ENCODE data around the gene ZSCAN16. TPM values are rescaled to one million over a fixed set of nuclear protein-coding genes. Genes with fewer than 3 reads are reported as not detected.

The ZSCAN16 gene
- 1.4 and 2.4 TPM in 2 replicates for total RNA-seq

DNA sequence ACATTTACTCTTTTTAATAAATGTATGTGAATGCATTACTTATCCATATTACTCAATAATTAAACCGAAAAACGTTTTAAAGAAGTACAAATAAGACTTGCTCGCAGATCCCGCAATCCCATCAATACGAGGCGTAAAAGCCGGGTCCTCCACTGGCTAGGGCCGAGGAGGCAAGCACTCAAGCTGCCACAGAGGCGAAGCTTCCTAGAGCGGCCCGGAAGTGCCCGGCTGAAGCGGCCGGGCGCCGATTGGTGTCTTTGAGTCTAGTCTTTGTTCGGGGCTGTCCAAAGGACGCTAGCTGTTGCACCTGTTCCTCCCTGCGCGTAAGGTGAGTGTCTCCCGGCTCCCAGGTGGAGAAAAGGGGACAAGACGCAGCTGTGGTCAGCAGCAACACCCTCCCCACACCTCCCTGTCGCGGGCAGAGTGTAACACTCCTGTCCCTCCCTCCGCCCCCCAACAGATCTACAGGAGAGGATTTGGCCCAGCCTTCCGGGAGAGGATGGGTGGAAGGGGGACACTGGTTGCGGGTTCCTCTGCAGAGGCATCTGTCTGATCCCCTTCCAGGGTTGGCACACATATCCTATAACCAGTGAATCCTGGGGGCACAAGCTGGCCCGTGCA is at the start of gene ZSCAN16:
TSS of gene ZSCAN16 (plus strand) at position 260 of the 621 bp plus-strand sequence. CDS start 835 bp downstream, outside the sequence.

DNA sequence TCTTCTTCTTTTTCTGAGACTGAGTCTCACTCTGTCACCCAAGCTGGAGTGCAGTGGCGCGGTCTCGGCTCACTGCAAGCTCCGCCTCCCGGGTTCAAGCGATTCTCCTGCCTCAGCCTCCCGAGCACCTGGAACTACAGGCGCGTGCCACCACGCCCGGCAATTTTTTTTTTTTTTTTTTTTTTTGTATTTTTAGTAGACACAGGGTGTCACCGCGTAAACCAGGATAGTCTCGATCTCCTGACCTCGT is 44.1 kb upstream of the ZSCAN16 start, which contains the start of gene ZNF165:
TSS of gene ZNF165 (plus strand) at position 188 of the 250 bp plus-strand sequence. CDS start 4,913 bp downstream, outside the sequence.

DNA sequence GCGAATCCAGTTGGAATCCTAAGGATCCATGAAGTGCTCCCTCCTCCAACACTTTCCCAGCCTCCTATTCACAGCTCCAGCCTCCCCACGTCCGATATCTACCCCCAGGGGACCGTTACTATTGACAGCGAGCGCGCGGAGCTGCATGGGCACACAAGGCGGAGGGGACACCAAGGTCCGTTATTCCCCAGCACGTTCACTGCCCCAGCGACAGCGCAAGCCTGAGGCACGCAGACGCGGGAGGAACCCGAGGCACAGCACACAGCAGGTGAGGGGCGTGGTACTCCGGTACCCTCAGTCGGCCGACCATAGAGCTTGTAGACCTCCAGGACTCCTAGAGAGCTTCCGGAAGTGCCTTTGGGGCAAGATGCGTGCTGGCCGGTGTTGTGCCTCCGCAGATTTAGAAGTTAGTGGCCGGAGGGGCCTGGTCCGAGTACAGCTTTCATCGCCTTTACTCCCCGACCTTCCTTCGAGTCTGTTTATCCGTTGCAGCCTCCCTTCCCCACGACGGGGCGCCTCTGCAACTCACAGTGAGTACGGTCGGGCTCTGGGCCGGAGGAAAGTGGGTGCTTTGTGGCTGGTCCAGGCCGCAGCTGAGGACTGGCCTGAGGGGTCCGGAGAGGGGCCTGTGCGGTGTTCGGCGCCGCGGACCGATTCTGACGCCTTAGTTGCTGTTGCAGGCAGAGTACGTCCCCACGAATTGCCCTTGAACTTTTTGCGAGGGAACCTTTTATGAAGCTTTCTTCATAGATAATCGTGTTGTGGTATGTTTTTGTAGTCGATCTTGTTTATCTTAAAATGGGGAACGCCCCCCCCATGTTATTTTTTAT is 17.3 kb downstream of the ZSCAN16 start, which contains the start of gene ZKSCAN8:
TSS of gene ZKSCAN8 (plus strand) at position 384 of the 830 bp plus-strand sequence. CDS start 6,525 bp downstream, outside the sequence.

Other genes with a start within 250 kb of the ZSCAN16 start
- not detected in 2 replicates for gene OR2B2, start 212.2 kb upstream of the ZSCAN16 start, total RNA-seq
- not detected in 2 replicates for gene OR2B6, start 167.4 kb upstream of the ZSCAN16 start, total RNA-seq
- gene ZNF165, start 44.0 kb upstream of the ZSCAN16 start, total RNA-seq = 0.18 and 0.30 TPM in 2 replicates
- gene ZKSCAN8, start 17.3 kb downstream of the ZSCAN16 start, total RNA-seq = 20.2 and 22.2 TPM in 2 replicates
- gene ZSCAN9, start 100.7 kb downstream of the ZSCAN16 start, total RNA-seq = 12.2 and 14.3 TPM in 2 replicates
- 3.8 and 6.2 TPM in 2 replicates for gene ZKSCAN4, start 127.7 kb downstream of the ZSCAN16 start, total RNA-seq
- 0.89 and 1.9 TPM in 2 replicates for gene NKAPL, start 134.7 kb downstream of the ZSCAN16 start, total RNA-seq
- gene ZSCAN26, start 142.5 kb downstream of the ZSCAN16 start, total RNA-seq = 16.3 and 18.5 TPM in 2 replicates
- 5.6 and 6.5 TPM in 2 replicates for gene PGBD1, start 157.0 kb downstream of the ZSCAN16 start, total RNA-seq
- 1.8 and 2.0 TPM in 2 replicates for gene ZSCAN31, start 211.5 kb downstream of the ZSCAN16 start, total RNA-seq
- gene ZKSCAN3, start 225.3 kb downstream of the ZSCAN16 start, total RNA-seq = 6.2 and 6.7 TPM in 2 replicates